Mammary epithelial cell (primary cell): ENCODE measurements around the gene ILK.

ENCODE experiments used
- EZH2 ChIP-seq: IDR thresholded peaks from 2 replicates; pipeline ENCODE4 v1.6.1; 2012; ENCODE audit warnings: low read length, inconsistent platforms, borderline replicate concordance
- TF ChIP-seq, protein P1 (sequence below), 2 donors: IDR thresholded peaks in 1 of 2; conservative IDR thresholded peaks in 1 of 2; 2 replicates each; pipeline ENCODE4 v1.5.1; 2011 to 2012; ENCODE audit warnings: inconsistent platforms in 2 of 2, low read length in 2 of 2, mild to moderate bottlenecking in 2 of 2, control low read depth in 1 of 2, low read depth in 1 of 2; ENCODE audit not compliant: insufficient read depth in 1 of 2; ENCODE audit errors: extremely low read depth in 1 of 2

DNA sequence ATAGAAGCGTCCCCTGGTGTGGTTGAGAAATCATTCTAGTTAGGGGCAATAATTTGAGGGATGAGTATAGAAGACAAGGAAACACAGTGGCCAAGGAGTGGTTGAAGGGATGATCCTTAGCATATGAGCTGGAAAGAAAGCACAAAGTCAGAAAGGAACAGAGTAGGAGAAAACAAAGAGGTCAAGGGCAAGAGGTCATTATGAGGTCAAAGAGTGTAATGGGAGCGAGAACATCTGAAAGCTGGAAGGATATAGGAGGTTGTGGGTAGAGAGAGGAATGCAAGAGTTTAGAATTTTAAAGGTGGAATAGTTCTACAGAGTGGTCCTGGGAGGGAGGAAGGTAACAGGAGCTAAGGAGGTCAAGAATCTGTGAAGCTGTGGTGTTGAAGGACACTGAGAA, 50.1 kb downstream of the ILK start:
- TF ChIP-seq, protein P1, sequence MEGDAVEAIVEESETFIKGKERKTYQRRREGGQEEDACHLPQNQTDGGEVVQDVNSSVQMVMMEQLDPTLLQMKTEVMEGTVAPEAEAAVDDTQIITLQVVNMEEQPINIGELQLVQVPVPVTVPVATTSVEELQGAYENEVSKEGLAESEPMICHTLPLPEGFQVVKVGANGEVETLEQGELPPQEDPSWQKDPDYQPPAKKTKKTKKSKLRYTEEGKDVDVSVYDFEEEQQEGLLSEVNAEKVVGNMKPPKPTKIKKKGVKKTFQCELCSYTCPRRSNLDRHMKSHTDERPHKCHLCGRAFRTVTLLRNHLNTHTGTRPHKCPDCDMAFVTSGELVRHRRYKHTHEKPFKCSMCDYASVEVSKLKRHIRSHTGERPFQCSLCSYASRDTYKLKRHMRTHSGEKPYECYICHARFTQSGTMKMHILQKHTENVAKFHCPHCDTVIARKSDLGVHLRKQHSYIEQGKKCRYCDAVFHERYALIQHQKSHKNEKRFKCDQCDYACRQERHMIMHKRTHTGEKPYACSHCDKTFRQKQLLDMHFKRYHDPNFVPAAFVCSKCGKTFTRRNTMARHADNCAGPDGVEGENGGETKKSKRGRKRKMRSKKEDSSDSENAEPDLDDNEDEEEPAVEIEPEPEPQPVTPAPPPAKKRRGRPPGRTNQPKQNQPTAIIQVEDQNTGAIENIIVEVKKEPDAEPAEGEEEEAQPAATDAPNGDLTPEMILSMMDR (conservative IDR thresholded peaks at IDR 0.05 in 1 of 2, IDR thresholded peaks at IDR 0.05 in 1 of 2; ENCODE audit: extremely low read depth in 1 of 2, insufficient read depth in 1 of 2, low read depth in 1 of 2, low read length in 2 of 2) = no peak
- no peak for TF ChIP-seq EZH2
